GM18505 (cell line): Measurements from ENCODE around the gene WNT9B.
A peak's percentile ranks its signal among the peaks of the same experiment; 100 is the strongest.
"Not testable (repeated sequence)": the region's sequence is repeated elsewhere in the genome, so short reads cannot be mapped to it uniquely, and the experiment has no call there.

Experiments
- ATAC-seq: cut with Tn5 transposase; IDR thresholded peaks from one replicate; pipeline ENCODE4 v1.9.1; 2021; ENCODE audit not compliant: unreplicated experiment
- POLR2A ChIP-seq: IDR thresholded peaks from 4 replicates; pipeline ENCODE4 v1.6.1; 2011; ENCODE audit warnings: borderline replicate concordance; ENCODE audit not compliant: insufficient read depth, insufficient read length; ENCODE audit errors: extremely low read depth

Gene WNT9B

DNA sequence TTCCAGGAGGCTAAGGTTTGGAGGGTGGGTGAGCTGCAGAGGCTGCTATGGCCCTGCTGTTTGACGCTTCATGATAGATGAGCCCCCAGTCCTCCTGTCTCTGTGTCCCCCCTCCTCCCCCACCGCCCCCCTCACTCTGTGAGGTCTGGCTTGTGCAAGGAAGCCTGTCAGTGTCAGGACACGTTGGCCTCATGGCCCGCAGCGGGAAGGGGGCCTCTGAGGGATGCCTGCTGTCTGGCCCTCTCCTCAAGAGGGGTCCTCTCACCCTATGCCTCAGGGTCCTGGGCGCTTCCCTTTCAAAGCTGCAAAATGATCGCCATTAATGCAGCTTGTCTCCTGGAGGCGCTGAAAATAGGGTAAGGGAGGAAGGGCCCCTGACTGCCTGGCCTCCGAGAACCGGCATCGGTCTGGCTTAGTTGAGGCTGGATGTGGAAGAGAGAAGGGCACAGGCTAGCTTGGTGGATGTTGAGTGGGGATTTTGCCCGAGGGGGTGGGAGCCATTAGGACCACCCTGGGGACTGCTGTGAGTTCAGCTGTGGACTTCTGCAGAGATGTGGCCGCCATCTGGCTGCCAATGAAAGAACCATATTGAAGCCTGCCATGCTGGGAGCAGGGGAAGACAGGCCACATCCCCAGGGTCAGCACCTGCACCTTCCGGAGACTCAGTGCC lies 56.8 kb downstream of the WNT9B start:
- ATAC-seq: no peak

DNA sequence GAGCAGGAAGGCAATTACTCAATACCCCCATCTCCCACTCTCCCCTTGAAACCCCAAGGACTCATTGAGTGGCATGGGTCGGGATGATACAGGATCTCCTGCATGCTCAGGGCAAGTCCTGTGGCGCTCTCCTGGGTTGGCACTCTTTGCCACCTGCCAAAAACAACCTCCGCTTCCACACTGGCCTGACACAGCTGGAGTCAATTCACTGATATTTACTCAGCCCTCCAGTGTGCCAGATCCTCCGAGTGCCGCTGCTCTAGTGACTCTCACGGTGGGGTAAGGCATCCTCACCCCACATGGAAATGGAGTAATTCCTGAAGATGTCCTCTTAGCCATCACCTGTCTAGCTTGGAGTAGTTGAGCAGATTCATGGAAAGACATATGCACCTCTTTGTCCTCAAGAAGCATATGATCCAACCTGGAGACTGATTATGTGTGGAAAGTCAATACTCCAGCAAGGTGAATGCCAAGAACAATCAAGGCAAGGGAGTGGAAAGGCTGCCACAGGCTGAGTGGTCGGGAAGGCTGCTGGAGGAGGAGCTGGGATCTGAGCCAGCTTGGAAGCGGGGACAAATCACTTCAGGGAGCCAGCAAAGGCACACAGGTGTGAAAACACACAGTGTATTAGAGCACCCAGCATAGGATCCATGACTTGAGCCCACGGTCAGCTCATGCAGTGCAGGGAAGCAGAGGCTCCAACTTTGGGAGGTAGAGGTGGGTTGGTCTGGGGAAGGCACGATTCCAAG lies 59.0 kb downstream of the WNT9B start:
- no peak for TF ChIP-seq POLR2A
- no peak for ATAC-seq

More for the DNA sequence above, 56.8 kb downstream of the WNT9B start:
- no peak for TF ChIP-seq POLR2A

GRCh38 chr17:46911311-46911710 lies 59.9 kb downstream of the WNT9B start:
- no peak for ATAC-seq
- no peak for TF ChIP-seq POLR2A

GRCh38 chr17:46915596-46915995 lies 64.2 kb downstream of the WNT9B start:
- no peak for ATAC-seq
- no peak for TF ChIP-seq POLR2A

DNA sequence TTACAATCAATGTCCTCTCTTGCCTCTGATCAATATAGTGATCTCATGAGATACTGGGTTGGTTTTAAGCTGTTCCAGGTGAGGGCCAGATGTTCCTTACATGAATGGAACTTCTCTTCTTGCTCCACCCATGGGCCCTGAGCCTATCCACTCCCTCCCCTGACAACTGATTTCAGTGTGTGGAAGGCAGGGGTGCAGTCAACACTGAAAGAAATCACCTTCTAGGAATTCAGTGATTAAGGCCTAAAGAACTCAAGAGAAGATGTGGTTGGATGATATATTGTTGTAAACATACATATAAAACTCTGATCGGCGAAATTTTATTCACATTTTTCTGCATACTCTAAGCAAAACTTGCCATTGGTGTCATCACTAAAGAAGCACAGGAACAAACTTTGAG lies 64.8 kb downstream of the WNT9B start:
- TF ChIP-seq POLR2A: no peak
- ATAC-seq: no peak

DNA sequence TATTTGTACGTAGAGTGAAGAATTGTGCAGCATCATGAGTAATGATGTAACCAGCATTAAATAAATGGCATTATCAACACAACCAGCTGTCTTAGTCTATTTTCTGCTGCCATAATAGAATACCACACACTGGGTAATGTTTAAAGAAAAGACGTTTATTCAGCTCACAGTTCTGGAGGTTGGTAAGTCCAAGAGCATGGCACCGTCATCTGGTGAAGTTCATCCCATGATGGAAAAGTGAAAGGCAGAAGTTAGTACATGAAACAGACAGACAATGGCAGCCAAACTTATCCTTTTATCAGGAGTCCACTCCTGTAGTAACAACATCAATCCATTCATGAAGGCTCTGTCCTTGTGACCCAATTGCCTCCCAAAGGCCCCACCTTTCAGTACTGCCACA lies 65.2 kb downstream of the WNT9B start:
- no peak for TF ChIP-seq POLR2A
- ATAC-seq: no peak

GRCh38 chr17:46917041-46917440 lies 65.7 kb downstream of the WNT9B start:
- ATAC-seq: no peak
- TF ChIP-seq POLR2A: no peak

DNA sequence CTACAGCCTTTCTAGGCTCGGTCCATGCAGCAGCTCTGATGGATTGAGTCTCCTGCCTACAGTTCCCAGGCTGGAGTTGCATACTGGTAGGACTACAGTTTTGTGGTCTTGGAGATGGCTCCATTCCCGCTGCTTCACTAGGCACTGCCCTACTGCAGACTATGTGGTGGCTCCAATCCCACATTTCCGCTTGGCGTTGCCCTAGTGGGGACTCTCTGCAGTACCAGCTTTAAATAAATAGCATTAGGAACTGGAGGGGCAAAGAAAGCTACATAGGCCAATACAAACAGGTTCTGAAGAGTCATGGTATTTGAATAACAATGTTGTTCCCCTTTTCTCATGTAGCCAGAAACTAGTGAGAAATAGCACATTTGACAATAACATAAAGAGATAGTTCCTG lies 66.1 kb downstream of the WNT9B start:
- no peak for TF ChIP-seq POLR2A
- ATAC-seq: no peak

DNA sequence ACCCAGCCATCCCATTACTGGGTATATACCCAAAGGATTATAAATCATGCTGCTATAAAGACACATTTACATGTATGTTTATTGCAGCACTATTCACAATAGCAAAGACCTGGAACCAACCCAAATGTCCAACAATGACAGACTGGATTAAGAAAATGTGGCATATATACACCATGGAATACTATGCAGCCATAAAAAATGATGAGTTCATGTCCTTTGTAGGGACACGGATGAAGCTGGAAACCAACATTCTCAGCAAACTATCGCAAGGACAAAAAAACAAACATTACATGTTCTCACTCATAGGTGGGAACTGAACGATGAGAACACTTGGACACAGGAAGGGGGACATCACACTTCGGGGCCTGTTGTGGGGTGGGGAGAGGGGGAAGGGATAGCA lies 70.6 kb downstream of the WNT9B start:
- ATAC-seq: not testable (repeated sequence)

- no peak for ATAC-seq
- no peak for TF ChIP-seq POLR2A
Measured at GRCh38 chr17:46922487-46922803, 71.1 kb downstream of the WNT9B start.

- peak; percentile 98 for TF ChIP-seq POLR2A
- ATAC-seq: peak; percentile 80
Measured at GRCh38 chr17:46922804-46923635, 71.6 kb downstream of the WNT9B start, which contains the start of gene GOSR2. GOSR2 (plus strand) TSS chr17:46923160; CDS start chr17:46923193, 33 bp downstream.

DNA sequence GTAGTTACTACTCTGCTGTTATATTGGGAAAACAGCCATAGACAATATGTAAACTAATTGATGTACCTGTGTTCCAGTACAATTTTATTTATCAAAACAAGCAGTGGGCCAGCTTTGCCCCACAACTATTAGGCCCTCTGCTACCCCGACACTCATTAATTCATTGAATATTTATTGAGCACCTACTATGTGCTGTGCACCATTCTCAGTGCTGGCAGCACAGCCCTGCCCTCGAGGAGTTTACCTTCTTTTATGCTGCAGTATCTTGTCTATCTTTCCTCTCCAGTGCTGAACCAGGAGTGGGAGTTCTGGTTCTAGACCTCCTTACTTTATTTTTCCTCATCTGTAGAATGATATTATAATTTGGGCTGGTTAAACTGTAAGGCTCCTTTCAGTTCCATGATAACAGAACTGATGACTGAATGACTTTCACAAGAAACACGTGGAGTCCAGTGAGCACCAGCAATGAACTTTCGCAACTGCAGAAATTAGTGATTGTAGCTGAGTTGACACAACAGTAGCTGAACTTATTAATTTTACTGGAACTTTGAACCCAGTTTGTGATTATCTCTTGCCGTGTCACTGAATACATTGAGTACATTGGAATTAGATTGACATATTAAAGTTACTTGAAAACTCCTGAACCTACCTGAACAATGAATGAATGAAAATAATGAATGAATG lies 73.9 kb downstream of the WNT9B start:
- no peak for ATAC-seq

More for the DNA sequence above, 73.9 kb downstream of the WNT9B start:
- TF ChIP-seq POLR2A: no peak
